Activated CD8-positive, alpha-beta T cell treated with anti-CD3 and anti-CD28 coated beads for 36 hours (primary cell): Measurements from ENCODE around the gene FANCE. TPM values are rescaled to one million over a fixed set of nuclear protein-coding genes. Genes with fewer than 3 reads are reported as not detected.

Source experiments
- ATAC-seq: fragments of 200-7000 bp; cut with Tn5 transposase; one replicate; pipeline ENCODE4 v1.10.0; 2021; ENCODE audit warnings: mild to moderate bottlenecking, moderate library complexity
- CTCF ChIA-PET: fragments of 350-600 bp; sonication (Branson Sonifier 250); formaldehyde crosslinking; loops from one replicate; lab custom pipeline; 2021; ENCODE audit warnings: antibody characterized with exemption; lab: Charles Lee
- POLR2A ChIA-PET: fragments of 350-600 bp; sonication (Branson Sonifier 250); formaldehyde crosslinking; loops from one replicate; lab custom pipeline; 2021; ENCODE audit warnings: antibody characterized with exemption; lab: Charles Lee
- DNase-seq: peaks from one replicate; pipeline ENCODE4 v3.0.0-alpha.2; 2020
- H3K27ac Mint-ChIP-seq: one replicate; pipeline ENCODE4 v1.8.0; 2021; ENCODE audit warnings: mild to moderate bottlenecking, mixed read lengths
- H3K27me3 Mint-ChIP-seq: one replicate; pipeline ENCODE4 v1.8.0; 2021; ENCODE audit warnings: mixed read lengths
- H3K36me3 Mint-ChIP-seq: one replicate; pipeline ENCODE4 v1.8.0; 2021; ENCODE audit warnings: low read depth, mixed read lengths
- H3K4me1 Mint-ChIP-seq: one replicate; pipeline ENCODE4 v1.8.0; 2021; ENCODE audit warnings: low read depth, mixed read lengths
- H3K4me3 Mint-ChIP-seq: one replicate; pipeline ENCODE4 v1.8.0; 2021; ENCODE audit warnings: mild to moderate bottlenecking, moderate library complexity, mixed read lengths
- H3K9me3 Mint-ChIP-seq: one replicate; pipeline ENCODE4 v1.8.0; 2021; ENCODE audit warnings: mixed read lengths
- CTCF ChIP-seq: fragments of 200-600 bp; IDR thresholded peaks from one replicate; pipeline ENCODE4 v1.8.0; 2022; ENCODE audit warnings: antibody characterized with exemption, mild to moderate bottlenecking
- intact Hi-C: fragments of 100-400 bp; cut with micrococcal nuclease; formaldehyde crosslinking; loops from one replicate; pipeline ENCODE4 v1.10.0; 2022
- total RNA-seq, 2 experiments: library from RNA; stranded (reverse); gene quantifications; one replicate each; pipeline ENCODE4 v1.2.3, GENCODE V29; 2021

Gene FANCE
- total RNA-seq, 2 experiments from 2014 or later: 18.8 to 19.4 TPM

GRCh38 chr6:35468181-35468979, 16.2 kb downstream of the FANCE start, which contains the start of gene RPL10A:
Gene RPL10A, plus strand, starts transcription at chr6:35468401. Its CDS starts 34 bp downstream, at chr6:35468435.
- Mint-ChIP-seq H3K9me3 (no peaks in the 10 kb centered on the region), H3K27me3 (no peaks in the 10 kb centered on the region), H3K4me1 (peaks cover 38% of the 10 kb centered on the region), H3K36me3 (peaks cover 60% of the 10 kb centered on the region), H3K4me3 (peak within 1 kb of the TSS; percentile 97), H3K27ac (peak within 1 kb of the TSS; percentile 98)
- POLR2A ChIA-PET: interaction anchor here (0.6 to 16.3 kb wide), 32 partner anchors 9 to 272 kb away, joined by 3 to 327 read pairs (median 4); partner anchors contain the start of genes DEF6, FANCE, PPARD and TEAD3
- ATAC-seq (peak; percentile 91), DNase-seq (peak; percentile 96)
- CTCF ChIA-PET: interaction anchor here (0.7 to 3.1 kb wide), 22 partner anchors 9 to 175 kb away, joined by 3 to 35 read pairs (median 4); partner anchors contain the start of genes DEF6, FANCE and PPARD
- peak; percentile 85 for TF ChIP-seq CTCF
- intact Hi-C loops: loop anchor here (5.0 kb wide), 1 partner anchor 171 kb away; the partner anchor contains the start of gene DEF6

GRCh38 chr6:35468980-35469750, 17.0 kb downstream of the FANCE start:
- H3K4me1 Mint-ChIP-seq: peaks cover 40% of the 10 kb centered on the region
- peak overlapping the region; percentile 98 for H3K27ac Mint-ChIP-seq
- peaks cover 58% of the 10 kb centered on the region for H3K36me3 Mint-ChIP-seq
- H3K4me3 Mint-ChIP-seq: peak overlapping the region; percentile 97
- H3K9me3 Mint-ChIP-seq: no peaks in the 10 kb centered on the region
- intact Hi-C loops: loop anchor here (5.0 kb wide), 1 partner anchor 172 kb away; the partner anchor contains the start of gene DEF6
- TF ChIP-seq CTCF: no peak
- H3K27me3 Mint-ChIP-seq: no peaks in the 10 kb centered on the region
- ATAC-seq: no peak
- ChIA-PET CTCF (interaction anchor here (1.0 to 3.1 kb wide), 8 partner anchors 8 to 175 kb away, joined by 3 to 35 read pairs (median 6); partner anchors contain the start of genes FANCE and PPARD), POLR2A (interaction anchor here (0.6 to 16.3 kb wide), 26 partner anchors 10 to 272 kb away, joined by 3 to 327 read pairs (median 4); partner anchors contain the start of genes DEF6, FANCE, PPARD and TEAD3)
- no peak for DNase-seq

GRCh38 chr6:35469751-35470662, 17.9 kb downstream of the FANCE start:
- intact Hi-C loops: loop anchor here (5.0 kb wide), 1 partner anchor 173 kb away; the partner anchor contains the start of gene DEF6
- Mint-ChIP-seq H3K9me3 (no peaks in the 10 kb centered on the region), H3K4me1 (peaks cover 40% of the 10 kb centered on the region), H3K36me3 (peaks cover 58% of the 10 kb centered on the region), H3K4me3 (peak overlapping the region; percentile 97), H3K27me3 (no peaks in the 10 kb centered on the region), H3K27ac (peak overlapping the region; percentile 98)
- POLR2A ChIA-PET: interaction anchor here (0.7 to 16.3 kb wide), 12 partner anchors 17 to 245 kb away, joined by 3 to 327 read pairs (median 15); partner anchors contain the start of genes DEF6, FANCE, PPARD and TEAD3
- CTCF ChIA-PET: interaction anchor here (2.1 kb wide), 1 partner anchor 21 kb away, joined by 7 read pairs; no protein-coding TSS in a partner anchor
- no peak for ATAC-seq
- no peak for TF ChIP-seq CTCF
- DNase-seq: no peak

GRCh38 chr6:35470663-35471120, 18.6 kb downstream of the FANCE start:
- ChIA-PET CTCF (interaction anchor here (0.6 to 2.1 kb wide), 2 partner anchors 21 to 213 kb away, joined by 3 to 7 read pairs; no protein-coding TSS in a partner anchor), POLR2A (interaction anchor here (0.6 to 16.3 kb wide), 13 partner anchors 17 to 191 kb away, joined by 3 to 327 read pairs (median 4); partner anchors contain the start of genes DEF6, FANCE, PPARD and TEAD3)
- H3K9me3 Mint-ChIP-seq: no peaks in the 10 kb centered on the region
- H3K36me3 Mint-ChIP-seq: peaks cover 58% of the 10 kb centered on the region
- no peak for TF ChIP-seq CTCF
- ATAC-seq (no peak), DNase-seq (no peak)
- peaks cover 40% of the 10 kb centered on the region for H3K4me1 Mint-ChIP-seq
- H3K27me3 Mint-ChIP-seq: no peaks in the 10 kb centered on the region
- intact Hi-C loops: no loop called here
- peak overlapping the region; percentile 97 for H3K4me3 Mint-ChIP-seq
- peak overlapping the region; percentile 98 for H3K27ac Mint-ChIP-seq
